Endothelial cell of umbilical vein (primary cell): ENCODE measurements around the gene ACKR3. TPM values are rescaled to one million over a fixed set of nuclear protein-coding genes. Genes with fewer than 3 reads are reported as not detected.

Experiments used
- BruUV-seq: library from RNA; stranded (reverse); fragments of 400-500 nt; replicated peaks from 2 replicates; lab custom pipeline; 2021; lab: Mats Ljungman, UMichigan
- CTCF ChIA-PET: fragments of 300-600, 350-600 bp; sonication (Branson Sonifier 250); formaldehyde crosslinking; loops from one replicate; lab custom pipeline; 2021; ENCODE audit warnings: antibody characterized with exemption, inconsistent platforms; lab: Charles Lee
- POLR2A ChIA-PET: fragments of 300-600, 350-600 bp; sonication (Branson Sonifier 250); formaldehyde crosslinking; loops from one replicate; lab custom pipeline; 2021; ENCODE audit warnings: antibody characterized with exemption, inconsistent platforms; lab: Charles Lee
- DNase-seq: peaks from one replicate; pipeline ENCODE4 v3.0.0-alpha.2; 2011; ENCODE audit warnings: low read depth, low spot score
- FAIRE-seq: peaks from 2 replicates; lab custom pipeline; 2011; peaks lifted over from hg19 to GRCh38; lab: Jason Lieb, UNC
- H2AFZ ChIP-seq: 2 replicates; pipeline ENCODE4 v1.6.0; 2012; ENCODE audit warnings: low read depth, low read length, control low read depth, inconsistent platforms
- H3K27ac ChIP-seq: 2 replicates; pipeline ENCODE4 v1.5.1; 2011; ENCODE audit warnings: low read depth, mild to moderate bottlenecking, control low read depth, low read length, moderate library complexity; ENCODE audit not compliant: insufficient read depth
- H3K27me3 ChIP-seq, 2 experiments: 2 replicates each; pipeline versions ENCODE4 v1.6.0 to v1.6.1; 2011; ENCODE audit warnings: low read length in 2 of 2, mixed read lengths in 1 of 2; ENCODE audit not compliant: control insufficient read depth in 2 of 2, insufficient read depth in 2 of 2
- H3K36me3 ChIP-seq, 2 experiments: 2 replicates in 1 of 2; 3 replicates in 1 of 2; pipeline ENCODE4 v1.5.1; 2011; ENCODE audit warnings: low read length in 2 of 2, mild to moderate bottlenecking in 1 of 2, moderate library complexity in 1 of 2; ENCODE audit not compliant: control insufficient read depth in 2 of 2, insufficient read depth in 2 of 2; ENCODE audit errors: extremely low read depth in 1 of 2
- H3K4me1 ChIP-seq: 3 replicates; pipeline ENCODE4 v1.5.1; 2011; ENCODE audit warnings: mild to moderate bottlenecking, low read length; ENCODE audit not compliant: control insufficient read depth, insufficient read depth; ENCODE audit errors: extremely low read depth
- H3K4me2 ChIP-seq: 2 replicates; pipeline ENCODE4 v1.6.1; 2011; ENCODE audit warnings: low read length, control low read depth, mixed read lengths; ENCODE audit not compliant: insufficient read depth
- H3K4me3 ChIP-seq, 3 experiments: fragments of 200-600 bp in 1 of 3; sonication (generic), shearing (Covaris generic) in 1 of 3; replicated peaks in 1 of 3; 2 replicates each; pipeline ENCODE4 v1.5.1; 2011 to 2016; ENCODE audit warnings: control low read depth in 3 of 3, low read length in 3 of 3, mild to moderate bottlenecking in 2 of 3, inconsistent platforms in 1 of 3, low read depth in 1 of 3, moderate library complexity in 1 of 3; ENCODE audit not compliant: insufficient read depth in 1 of 3
- H3K79me2 ChIP-seq: 2 replicates; pipeline ENCODE4 v1.6.0; 2012; ENCODE audit warnings: low read length, inconsistent platforms; ENCODE audit not compliant: control insufficient read depth, insufficient read depth
- H3K9ac ChIP-seq: replicated peaks from 2 replicates; pipeline ENCODE3; 2011; ENCODE audit warnings: low read length, control low read depth; ENCODE audit not compliant: insufficient read depth; ENCODE audit errors: extremely low read depth
- H3K9me1 ChIP-seq: replicated peaks from 3 replicates; pipeline ENCODE4 v1.6.0; 2011; ENCODE audit warnings: mild to moderate bottlenecking, low read length; ENCODE audit not compliant: control insufficient read depth, insufficient read depth; ENCODE audit errors: extremely low read depth
- H3K9me3 ChIP-seq: replicated peaks from 2 replicates; pipeline ENCODE4 v1.5.1; 2012; ENCODE audit warnings: low read length, inconsistent platforms; ENCODE audit not compliant: control insufficient read depth, insufficient read depth
- H4K20me1 ChIP-seq: replicated peaks from 2 replicates; pipeline ENCODE3; 2011; ENCODE audit warnings: mild to moderate bottlenecking, low read length; ENCODE audit not compliant: control insufficient read depth, insufficient read depth; ENCODE audit errors: extremely low read depth
- EZH2 ChIP-seq: IDR thresholded peaks from 2 replicates; pipeline ENCODE4 v1.6.1; 2012; ENCODE audit warnings: borderline replicate concordance, low read depth, mild to moderate bottlenecking, moderate library complexity, low read length, inconsistent platforms; ENCODE audit not compliant: severe bottlenecking
- FOS ChIP-seq: IDR thresholded peaks from 2 replicates; pipeline ENCODE4 v1.6.1; 2011; ENCODE audit warnings: mild to moderate bottlenecking, low read length, moderate library complexity, borderline replicate concordance; ENCODE audit not compliant: insufficient read depth
- GATA2 ChIP-seq: IDR thresholded peaks from 2 replicates; pipeline ENCODE4 v1.7.0; 2011; ENCODE audit warnings: low read depth, mild to moderate bottlenecking, moderate library complexity, mixed read lengths, low read length; ENCODE audit not compliant: insufficient read length, insufficient read depth
- JUN ChIP-seq: IDR thresholded peaks from 2 replicates; pipeline ENCODE4 v1.6.1; 2011; ENCODE audit warnings: borderline replicate concordance, low read depth; ENCODE audit not compliant: insufficient read length, insufficient read depth
- MAX ChIP-seq: IDR thresholded peaks from 2 replicates; pipeline ENCODE4 v1.6.1; 2011; ENCODE audit not compliant: insufficient read depth, insufficient read length
- MYC ChIP-seq: IDR thresholded peaks from one replicate; pipeline ENCODE4 v1.6.1; 2011; ENCODE audit warnings: mild to moderate bottlenecking, low read depth, low read length
- POLR2A ChIP-seq: IDR thresholded peaks from 2 replicates; pipeline ENCODE4 v1.6.1; 2012; ENCODE audit warnings: low read depth, mild to moderate bottlenecking, control low read depth, low read length
- POLR2AphosphoS5 ChIP-seq: IDR thresholded peaks from 2 replicates; pipeline ENCODE4 v1.6.1; 2012; ENCODE audit warnings: low read depth, mild to moderate bottlenecking, control low read depth, low read length, moderate library complexity; ENCODE audit not compliant: insufficient read depth
- dilution Hi-C: fragments of 300-500 bp; cut with MboI; formaldehyde crosslinking; loops from one replicate; pipeline ENCODE4 v1.15.0; 2019; ENCODE audit warnings: low sequenced_read_pairs; ENCODE audit not compliant: extremely low pct_ligation_motif_present
- intact Hi-C: fragments of 100-400 bp; cut with micrococcal nuclease; formaldehyde crosslinking; loops from one replicate; pipeline ENCODE4 v1.10.0; 2022
- polyA plus RNA-seq, 4 experiments: library from polyadenylated mRNA; depleted of rRNA in 3 of 4; stranded (reverse) in 3 of 4; unstranded in 1 of 4; fragments of >200 nt; gene quantifications; 2 replicates each; pipeline versions ENCODE4 v1.2.1 to v1.2.3, GENCODE V29; 2011 to 2012; ENCODE audit warnings: missing spikeins in 1 of 4
- total RNA-seq: library from RNA; stranded (reverse); gene quantifications from 2 replicates; pipeline ENCODE4 v1.2.3, GENCODE V29; 2021
- TF ChIP-seq, protein P1 (sequence below), 2 donors: IDR thresholded peaks; 1 replicate in 1 of 2; 2 replicates in 1 of 2; pipeline ENCODE4 v1.5.1; 2011; ENCODE audit warnings: low read length in 2 of 2, mild to moderate bottlenecking in 2 of 2, moderate library complexity in 2 of 2, control low read depth in 1 of 2, inconsistent platforms in 1 of 2, low read depth in 1 of 2; ENCODE audit not compliant: insufficient read depth in 1 of 2; ENCODE audit errors: extremely low read depth in 1 of 2

Gene ACKR3
- total and polyA plus RNA-seq, 2 donors (not counting 3 experiments of a cell fraction or from before 2014, with no cell fraction given) = 31.1 to 428 TPM

DNA sequence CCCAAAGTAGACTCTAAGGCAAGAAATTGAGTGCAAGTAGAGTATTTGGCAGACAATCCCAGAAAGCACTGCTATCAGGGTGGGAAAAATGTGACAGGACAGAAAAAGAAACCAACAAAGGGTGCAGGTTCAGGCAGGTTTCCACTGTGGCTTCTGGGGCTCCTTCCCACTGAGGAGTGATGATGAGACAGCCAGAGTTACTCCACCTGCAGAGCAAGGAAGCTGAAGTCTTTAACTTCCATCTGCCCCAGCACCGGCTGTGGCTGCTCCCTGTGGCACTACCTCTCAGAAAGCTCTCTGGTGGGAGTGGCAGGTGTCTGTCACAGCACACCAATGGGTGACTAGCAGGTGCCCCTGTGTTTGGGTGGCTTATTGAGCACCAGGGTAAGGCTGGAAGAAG lies 37.6 kb upstream of the ACKR3 start:
- Histone ChIP-seq H3K4me3 (no peak overlapping the region), H3K4me1 (peaks cover 12% of the 10 kb centered on the region), H3K9me1 (no peaks in the 10 kb centered on the region), H3K27ac (no peak overlapping the region), H3K9me3 (no peaks in the 10 kb centered on the region), H2AFZ (no peak overlapping the region), H3K4me2 (no peak overlapping the region), H4K20me1 (no peaks in the 10 kb centered on the region), H3K36me3 (no peaks in the 10 kb centered on the region), H3K79me2 (no peaks in the 10 kb centered on the region), H3K27me3 (no peaks in the 10 kb centered on the region), H3K9ac (no peak overlapping the region)
- intact Hi-C loops (no loop called here), dilution Hi-C loops (no loop called here)
- DNase-seq (no peak), FAIRE-seq (no peak)
- CTCF ChIA-PET = interaction anchor here (1.1 kb wide), 1 partner anchor 19 kb away, joined by 3 read pairs; no protein-coding TSS in a partner anchor
- no TSS peak for BruUV-seq
- POLR2A ChIA-PET = no interaction called here
- TF ChIP-seq JUN = no peak

- TF ChIP-seq POLR2A = no peak
- TF ChIP-seq MYC = no peak
- TF ChIP-seq GATA2 = no peak
- TF ChIP-seq, protein P1, sequence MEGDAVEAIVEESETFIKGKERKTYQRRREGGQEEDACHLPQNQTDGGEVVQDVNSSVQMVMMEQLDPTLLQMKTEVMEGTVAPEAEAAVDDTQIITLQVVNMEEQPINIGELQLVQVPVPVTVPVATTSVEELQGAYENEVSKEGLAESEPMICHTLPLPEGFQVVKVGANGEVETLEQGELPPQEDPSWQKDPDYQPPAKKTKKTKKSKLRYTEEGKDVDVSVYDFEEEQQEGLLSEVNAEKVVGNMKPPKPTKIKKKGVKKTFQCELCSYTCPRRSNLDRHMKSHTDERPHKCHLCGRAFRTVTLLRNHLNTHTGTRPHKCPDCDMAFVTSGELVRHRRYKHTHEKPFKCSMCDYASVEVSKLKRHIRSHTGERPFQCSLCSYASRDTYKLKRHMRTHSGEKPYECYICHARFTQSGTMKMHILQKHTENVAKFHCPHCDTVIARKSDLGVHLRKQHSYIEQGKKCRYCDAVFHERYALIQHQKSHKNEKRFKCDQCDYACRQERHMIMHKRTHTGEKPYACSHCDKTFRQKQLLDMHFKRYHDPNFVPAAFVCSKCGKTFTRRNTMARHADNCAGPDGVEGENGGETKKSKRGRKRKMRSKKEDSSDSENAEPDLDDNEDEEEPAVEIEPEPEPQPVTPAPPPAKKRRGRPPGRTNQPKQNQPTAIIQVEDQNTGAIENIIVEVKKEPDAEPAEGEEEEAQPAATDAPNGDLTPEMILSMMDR (IDR thresholded peaks at IDR 0.05; ENCODE audit: extremely low read depth in 1 of 2, insufficient read depth in 1 of 2, low read depth in 1 of 2, low read length in 2 of 2) = no peak
- no peak for TF ChIP-seq POLR2AphosphoS5
- no peak for TF ChIP-seq FOS
- TF ChIP-seq JUN = no peak
- no peak for TF ChIP-seq EZH2
- no peak for TF ChIP-seq MAX
- H2AFZ ChIP-seq = no peak overlapping the region
- ChIA-PET CTCF (no interaction called here), POLR2A (interaction anchor here (0.6 kb wide), 1 partner anchor 125 kb away, joined by 3 read pairs; no protein-coding TSS in a partner anchor)
- H4K20me1 ChIP-seq = no peaks in the 10 kb centered on the region
- intact Hi-C loops = no loop called here
- dilution Hi-C loops = no loop called here
- H3K4me3 ChIP-seq = no peak overlapping the region
- FAIRE-seq (no peak), DNase-seq (no peak)
- no peak overlapping the region for H3K9ac ChIP-seq
- H3K9me3 ChIP-seq = no peaks in the 10 kb centered on the region
- H3K4me2 ChIP-seq = no peak overlapping the region
- no peaks in the 10 kb centered on the region for H3K36me3 ChIP-seq
- H3K27me3 ChIP-seq = no peaks in the 10 kb centered on the region
- no peaks in the 10 kb centered on the region for H3K9me1 ChIP-seq
- no TSS peak for BruUV-seq
- H3K27ac ChIP-seq = no peak overlapping the region
- H3K79me2 ChIP-seq = no peaks in the 10 kb centered on the region
- peaks cover 12% of the 10 kb centered on the region for H3K4me1 ChIP-seq
Observed at GRCh38 chr2:236533343-236533742, 36.3 kb upstream of the ACKR3 start.
